GM23248 (cell line): ENCODE data around the gene PRKCE.

Source experiments
- EZH2 ChIP-seq: fragments of 200-600 bp; sonication (generic); IDR thresholded peaks from 2 replicates; pipeline ENCODE4 v1.6.1; 2018; ENCODE audit warnings: antibody characterized with exemption, mild to moderate bottlenecking; ENCODE audit not compliant: insufficient read depth, poor library complexity, severe bottlenecking
- EZH2phosphoT487 ChIP-seq: fragments of 200-600 bp; sonication (generic); IDR thresholded peaks from 2 replicates; pipeline ENCODE4 v1.6.1; 2018; ENCODE audit warnings: antibody characterized with exemption, moderate library complexity, mild to moderate bottlenecking, low read depth; ENCODE audit not compliant: insufficient read depth

DNA sequence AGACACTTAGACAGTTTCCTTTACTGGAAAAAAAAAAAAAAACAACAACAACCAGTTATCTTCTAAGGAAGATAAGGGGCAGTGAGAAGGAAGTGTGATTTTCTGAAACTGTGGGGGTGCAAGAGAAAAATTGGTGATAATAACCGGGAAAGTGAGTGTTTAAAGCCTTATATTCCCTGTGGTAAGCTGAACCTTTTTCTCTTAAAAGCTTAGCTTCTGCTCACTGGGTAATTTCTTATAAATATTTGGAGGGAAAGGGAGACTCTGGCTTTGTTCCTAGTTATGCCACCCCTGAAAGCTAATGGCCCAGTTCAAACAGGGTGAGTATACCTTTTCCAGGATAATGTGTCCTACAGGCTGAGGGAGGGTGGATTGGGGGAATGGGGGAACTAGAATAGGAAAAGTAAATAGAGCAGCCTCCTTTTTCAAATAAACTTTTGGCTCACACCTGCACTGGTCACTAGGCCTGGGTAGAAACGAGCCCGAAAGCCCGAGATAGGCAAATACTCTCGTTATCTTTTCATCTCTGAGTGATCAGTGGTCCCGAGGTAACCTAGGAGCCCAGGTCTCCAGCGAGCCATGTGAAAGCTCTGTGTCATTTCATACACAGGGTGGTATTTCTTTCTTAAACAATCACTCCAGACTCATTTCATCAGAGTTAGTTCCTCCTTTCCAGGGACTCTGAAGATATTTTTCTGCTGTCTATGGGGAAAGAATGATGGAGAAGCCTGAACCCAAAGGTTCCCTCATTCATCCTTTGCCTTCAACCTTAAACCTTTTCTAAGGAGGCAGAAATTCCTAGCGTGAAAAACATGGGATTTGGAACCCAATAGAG, 24.9 kb upstream of the PRKCE start:
- TF ChIP-seq EZH2 (no peak), EZH2phosphoT487 (no peak)
